BE2C (cell line): ENCODE results near the gene TMEM131L.

ENCODE experiments used
- DNase-seq: peaks from one replicate; pipeline ENCODE4 v3.0.0-alpha.2; 2020
- H3K27me3 ChIP-seq: fragments of 250-450 bp; sonication (Bioruptor Pico); 2 replicates; pipeline ENCODE4 v1.5.1; 2020; ENCODE audit warnings: mild to moderate bottlenecking
- H3K36me3 ChIP-seq: fragments of 250-450 bp; sonication (Bioruptor Pico); 2 replicates; pipeline ENCODE4 v1.5.1; 2020; ENCODE audit warnings: mild to moderate bottlenecking
- H3K4me1 ChIP-seq: fragments of 250-450 bp; sonication (Bioruptor Pico); 2 replicates; pipeline ENCODE4 v1.5.1; 2020
- H3K4me3 ChIP-seq: 2 replicates; pipeline ENCODE4 v1.5.1; 2011; ENCODE audit warnings: low read depth, low read length
- H3K9me3 ChIP-seq: fragments of 250-450 bp; sonication (Bioruptor Pico); 2 replicates; pipeline ENCODE4 v1.5.1; 2020
- CTCF ChIP-seq: IDR thresholded peaks from 2 replicates; pipeline ENCODE4 v1.5.1; 2012; ENCODE audit warnings: mild to moderate bottlenecking, low read depth, low read length

TMEM131L gene

GRCh38 chr4:153528705-153529485, 62.7 kb downstream of the TMEM131L start:
- TF ChIP-seq CTCF: no peak
- Histone ChIP-seq H3K9me3 (no peaks in the 10 kb centered on the region; the same call in 1 of the 2 replicates), H3K27me3 (no peaks in the 10 kb centered on the region), H3K4me3 (no peak overlapping the region), H3K36me3 (no peaks in the 10 kb centered on the region), H3K4me1 (0 out of 2 replicates have a peak, but pooled peaks cover 2% of the 10 kb centered on the region)
- no peak for DNase-seq

- H3K27me3 ChIP-seq: no peaks in the 10 kb centered on the region
- no peaks in the 10 kb centered on the region; the same call in 1 of the 2 replicates for H3K9me3 ChIP-seq
- 0 out of 2 replicates have a peak, but pooled peaks cover 2% of the 10 kb centered on the region for H3K4me1 ChIP-seq
- H3K4me3 ChIP-seq: no peak overlapping the region
- no peaks in the 10 kb centered on the region for H3K36me3 ChIP-seq
- TF ChIP-seq CTCF: no peak
- DNase-seq: no peak
These were observed 63.5 kb downstream of the TMEM131L start for GRCh38 chr4:153529646-153530045.

- H3K36me3 ChIP-seq: no peaks in the 10 kb centered on the region
- TF ChIP-seq CTCF: no peak
- no peak for DNase-seq
- H3K27me3 ChIP-seq: no peaks in the 10 kb centered on the region
- H3K4me3 ChIP-seq: no peak overlapping the region
- 0 out of 2 replicates have a peak, but pooled peaks cover 2% of the 10 kb centered on the region for H3K4me1 ChIP-seq
- H3K9me3 ChIP-seq: no peaks in the 10 kb centered on the region; the same call in 1 of the 2 replicates
These were observed 64.3 kb downstream of the TMEM131L start for GRCh38 chr4:153530284-153530999.

- no peak for DNase-seq
- Histone ChIP-seq H3K4me1 (0 out of 2 replicates have a peak, but pooled peaks cover 2% of the 10 kb centered on the region), H3K27me3 (no peaks in the 10 kb centered on the region), H3K9me3 (no peaks in the 10 kb centered on the region), H3K36me3 (no peaks in the 10 kb centered on the region), H3K4me3 (no peak overlapping the region)
- TF ChIP-seq CTCF: peak; percentile 33
These were observed 64.8 kb downstream of the TMEM131L start for GRCh38 chr4:153531000-153531358.

GRCh38 chr4:153531976-153532626, 65.9 kb downstream of the TMEM131L start:
- 0 out of 2 replicates have a peak, but pooled peaks cover 2% of the 10 kb centered on the region for H3K4me1 ChIP-seq
- no peak for TF ChIP-seq CTCF
- H3K27me3 ChIP-seq: no peaks in the 10 kb centered on the region
- DNase-seq: no peak
- no peaks in the 10 kb centered on the region for H3K36me3 ChIP-seq
- H3K4me3 ChIP-seq: no peak overlapping the region
- H3K9me3 ChIP-seq: no peaks in the 10 kb centered on the region
